Omental fat pad (tissue), 4 donors: Measurements from ENCODE around the gene TSBP1. TPM values are rescaled to one million over a fixed set of nuclear protein-coding genes. Genes with fewer than 3 reads are reported as not detected.

Source experiments
- ATAC-seq: fragments of 150-250 bp; one replicate; pipeline ENCODE4 v1.9.1; 2016; ENCODE audit warnings: mild to moderate bottlenecking, moderate library complexity; ENCODE audit not compliant: low FRiP score
- DNase-seq: peaks from one replicate; pipeline ENCODE4 v3.0.0-alpha.2; 2019; ENCODE audit warnings: low spot score
- total RNA-seq, 4 donors: library from RNA; depleted of rRNA; stranded (reverse); fragments of >200 nt; gene quantifications; one replicate each; pipeline ENCODE4 v1.1.0, GENCODE V29; 2016
- TF ChIP-seq, protein P1 (sequence below), 3 donors: fragments of 450-650 bp; IDR thresholded peaks; one replicate each; pipeline ENCODE4 v1.5.1; 2016 to 2017; ENCODE audit warnings: antibody characterized with exemption in 3 of 3, mild to moderate bottlenecking in 3 of 3, moderate library complexity in 2 of 3

TSBP1 gene
- total RNA-seq = not detected

- ATAC-seq (no peak), DNase-seq (no peak)
- TF ChIP-seq, protein P1, sequence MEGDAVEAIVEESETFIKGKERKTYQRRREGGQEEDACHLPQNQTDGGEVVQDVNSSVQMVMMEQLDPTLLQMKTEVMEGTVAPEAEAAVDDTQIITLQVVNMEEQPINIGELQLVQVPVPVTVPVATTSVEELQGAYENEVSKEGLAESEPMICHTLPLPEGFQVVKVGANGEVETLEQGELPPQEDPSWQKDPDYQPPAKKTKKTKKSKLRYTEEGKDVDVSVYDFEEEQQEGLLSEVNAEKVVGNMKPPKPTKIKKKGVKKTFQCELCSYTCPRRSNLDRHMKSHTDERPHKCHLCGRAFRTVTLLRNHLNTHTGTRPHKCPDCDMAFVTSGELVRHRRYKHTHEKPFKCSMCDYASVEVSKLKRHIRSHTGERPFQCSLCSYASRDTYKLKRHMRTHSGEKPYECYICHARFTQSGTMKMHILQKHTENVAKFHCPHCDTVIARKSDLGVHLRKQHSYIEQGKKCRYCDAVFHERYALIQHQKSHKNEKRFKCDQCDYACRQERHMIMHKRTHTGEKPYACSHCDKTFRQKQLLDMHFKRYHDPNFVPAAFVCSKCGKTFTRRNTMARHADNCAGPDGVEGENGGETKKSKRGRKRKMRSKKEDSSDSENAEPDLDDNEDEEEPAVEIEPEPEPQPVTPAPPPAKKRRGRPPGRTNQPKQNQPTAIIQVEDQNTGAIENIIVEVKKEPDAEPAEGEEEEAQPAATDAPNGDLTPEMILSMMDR (IDR thresholded peaks at IDR 0.05) = no peak
Measured at GRCh38 chr6:32371803-32372202, at the start of gene TSBP1. TSBP1 (minus strand) TSS chr6:32371903; CDS start chr6:32371706, 197 bp downstream.

- TF ChIP-seq, protein P1 (IDR thresholded peaks at IDR 0.05) = no peak
- DNase-seq (no peak), ATAC-seq (no peak)
Measured at GRCh38 chr6:32416036-32416435, 44.3 kb upstream of the TSBP1 start.

DNA sequence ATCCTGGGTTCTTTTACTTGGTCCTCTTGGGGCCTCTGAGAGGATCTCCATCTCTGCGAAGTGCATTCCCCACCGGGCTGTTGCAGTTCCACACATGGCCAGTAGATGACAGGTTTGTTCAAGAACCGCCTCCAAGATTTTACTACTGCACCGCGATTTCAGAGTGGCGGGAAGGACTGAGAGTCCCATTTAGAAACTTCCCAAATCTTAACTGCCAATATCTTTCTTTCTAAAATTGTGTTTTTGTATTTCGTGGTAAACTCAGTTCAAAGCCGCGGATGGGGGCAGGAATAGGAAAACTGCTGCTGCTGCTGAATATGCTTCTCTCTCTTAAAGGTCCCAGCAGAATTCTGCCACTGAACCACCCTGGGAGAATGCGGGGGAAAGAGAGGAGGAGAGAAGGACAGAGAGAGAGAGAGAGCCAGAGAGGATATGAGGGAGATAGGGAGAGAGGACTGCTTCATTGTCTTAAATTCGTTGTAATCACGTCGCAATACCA, 43.9 kb upstream of the TSBP1 start:
- DNase-seq (peak; percentile 79), ATAC-seq (peak; percentile 84)
- TF ChIP-seq, protein P1 (IDR thresholded peaks at IDR 0.05) = peak in 2 of 3 donors; percentile 77 to 93

DNA sequence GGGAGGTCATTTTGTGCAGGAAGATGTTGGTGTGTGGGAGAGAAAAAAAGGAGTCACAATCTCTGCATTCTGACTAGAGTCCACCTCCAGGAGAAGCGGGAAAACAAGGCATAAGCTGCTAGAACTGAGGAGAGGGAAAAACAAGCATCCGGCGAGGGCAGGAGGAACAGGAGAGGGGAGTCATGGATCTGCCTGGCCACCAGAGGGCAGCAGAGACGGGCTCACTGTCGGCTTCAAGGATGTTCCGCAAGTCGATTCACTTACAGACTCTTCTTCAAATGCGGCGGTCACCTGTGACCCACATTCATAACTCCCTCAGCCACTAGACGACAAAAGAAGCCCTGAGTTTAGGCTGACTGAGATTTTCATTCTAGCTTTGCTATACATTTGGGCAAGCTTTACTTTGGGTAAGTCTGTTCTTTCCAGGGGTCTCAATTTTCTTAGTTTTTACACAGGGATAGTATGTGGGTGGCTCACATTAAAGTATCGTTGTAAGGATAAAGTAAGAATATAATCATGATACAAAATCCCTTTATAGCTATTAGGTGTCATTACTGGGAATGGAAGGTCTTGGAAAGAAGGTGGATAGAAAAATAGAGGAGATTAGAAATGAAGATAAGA, 41.8 kb upstream of the TSBP1 start:
- TF ChIP-seq, protein P1 (IDR thresholded peaks at IDR 0.05) = peak in 2 of 3 donors; percentile 25 to 62
- DNase-seq = peak; percentile 71
- ATAC-seq = peak; percentile 80

DNA sequence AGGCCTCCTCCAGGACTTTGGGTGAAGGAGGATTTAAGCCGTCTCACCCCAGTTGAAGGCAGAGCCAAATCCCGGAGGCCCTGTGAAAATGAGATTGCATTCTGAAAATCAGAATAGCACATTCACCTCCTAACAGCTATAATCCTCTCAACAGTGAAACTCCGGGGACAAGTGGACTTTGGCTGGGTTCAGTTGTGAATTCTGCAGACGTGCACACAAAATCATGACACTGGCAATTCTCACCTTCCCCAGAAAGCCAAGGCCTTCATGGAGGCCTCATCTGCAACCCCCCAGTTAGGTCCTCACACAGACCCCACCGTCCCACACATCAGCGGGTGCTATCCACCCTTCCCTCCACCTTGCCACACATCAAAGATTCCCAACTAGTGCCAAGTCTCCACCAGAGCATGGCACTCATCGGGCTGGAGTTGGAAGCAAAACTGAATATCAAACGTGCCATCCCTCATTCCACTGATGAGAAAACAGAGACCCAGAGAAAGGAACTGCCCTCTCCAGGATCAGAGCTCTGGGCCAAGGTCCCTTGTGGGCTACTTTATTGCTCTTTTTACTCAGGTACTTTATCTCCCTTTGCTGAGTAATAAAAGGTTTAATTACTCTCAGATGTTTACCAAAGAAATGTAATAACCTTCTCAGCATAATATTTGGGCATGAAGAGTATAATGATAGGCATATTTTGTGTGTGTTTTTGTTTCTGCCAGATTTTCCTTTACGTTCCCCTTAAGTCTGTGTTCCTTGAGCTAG, 40.0 kb upstream of the TSBP1 start:
- TF ChIP-seq, protein P1 (IDR thresholded peaks at IDR 0.05) = no peak
- DNase-seq (no peak), ATAC-seq (no peak)

DNA sequence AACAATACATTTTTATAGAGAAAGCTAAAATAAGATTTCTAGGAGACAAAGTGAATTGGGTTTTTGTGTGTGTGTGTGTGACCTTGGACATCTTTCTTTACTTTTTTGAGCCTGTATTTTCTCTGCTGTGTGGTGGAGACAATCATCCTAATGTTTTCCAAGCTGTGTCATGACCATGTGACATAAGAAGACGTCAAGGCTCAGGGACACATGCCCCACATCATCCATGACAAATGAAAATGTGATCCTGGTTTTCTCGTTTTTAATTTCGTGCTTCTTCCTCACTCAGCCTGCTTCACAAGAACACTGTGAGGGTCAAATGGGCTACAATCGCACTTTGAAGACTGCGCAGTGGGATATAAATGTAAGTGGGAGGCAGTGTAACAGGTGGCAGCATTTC, 39.2 kb upstream of the TSBP1 start:
- TF ChIP-seq, protein P1 (IDR thresholded peaks at IDR 0.05) = no peak
- ATAC-seq = no peak

More for the DNA sequence above, 39.2 kb upstream of the TSBP1 start:
- DNase-seq = no peak
